D721Med (cell line): ENCODE measurements around the gene YPEL4.
"Not testable (repeated sequence)": the region's sequence is repeated elsewhere in the genome, so short reads cannot be mapped to it uniquely, and the experiment has no call there.

ENCODE experiments used
- DNase-seq: peaks from one replicate; pipeline ENCODE4 v3.0.0; 2011; ENCODE audit warnings: low spot score; ENCODE audit not compliant: insufficient read length
- FAIRE-seq: peaks from 2 replicates; lab custom pipeline; 2011; peaks lifted over from hg19 to GRCh38; lab: Jason Lieb, UNC
- CTCF ChIP-seq: IDR thresholded peaks from 2 replicates; pipeline ENCODE4 v1.5.1; 2012; ENCODE audit warnings: mild to moderate bottlenecking, control low read depth; ENCODE audit not compliant: insufficient read depth; ENCODE audit errors: missing control alignments

The YPEL4 gene, protein sequence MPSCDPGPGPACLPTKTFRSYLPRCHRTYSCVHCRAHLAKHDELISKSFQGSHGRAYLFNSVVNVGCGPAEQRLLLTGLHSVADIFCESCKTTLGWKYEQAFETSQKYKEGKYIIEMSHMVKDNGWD

DNA sequence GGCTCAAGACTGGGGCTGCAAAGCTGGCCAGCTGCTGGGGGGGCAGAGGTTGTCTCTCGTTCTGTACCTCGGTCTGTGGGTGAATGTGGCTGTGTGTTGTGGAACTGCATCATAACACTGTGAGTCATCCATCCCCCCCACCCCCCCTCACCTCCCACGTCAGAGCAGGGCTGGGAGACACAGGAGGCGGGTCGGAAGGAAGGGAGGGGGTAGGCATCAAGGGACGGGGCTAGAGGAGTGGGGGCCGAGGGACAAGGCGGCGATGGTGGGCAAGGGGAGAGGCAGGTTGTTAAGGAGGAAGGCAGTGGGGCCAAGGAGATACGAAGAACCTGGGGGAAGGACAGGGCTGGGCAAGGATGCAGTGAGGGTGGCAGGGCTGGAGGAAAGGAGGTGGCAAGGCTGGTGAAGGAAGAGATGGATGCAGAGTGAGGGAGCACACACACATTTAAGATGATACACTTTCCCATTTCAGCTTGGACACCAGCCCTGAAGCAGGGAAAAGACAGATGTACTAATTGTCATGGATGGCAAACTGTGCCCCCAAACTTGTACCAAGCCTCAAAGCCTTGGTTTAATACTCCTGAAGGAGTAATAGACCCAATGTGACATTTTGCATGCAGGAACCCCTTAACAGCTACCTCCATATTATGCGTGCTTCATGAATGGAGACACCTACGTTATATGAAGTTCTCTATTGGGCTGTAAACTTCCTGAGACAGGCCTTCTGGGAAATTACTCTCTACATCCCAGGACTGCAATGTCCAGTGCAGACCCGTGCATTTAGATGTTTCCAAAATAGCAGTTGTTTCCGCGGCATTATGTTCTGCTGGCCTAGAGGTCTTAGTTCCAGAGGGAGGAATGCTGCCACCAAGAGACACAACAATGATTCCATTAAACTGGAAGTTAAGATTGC is at the start of gene YPEL4:
Gene YPEL4 (minus strand): TSS at position 87 of the 913 bp plus-strand sequence. CDS start 2,805 bp downstream, outside the sequence.
- TF ChIP-seq CTCF, result no peak
- no peak for FAIRE-seq
- DNase-seq, result no peak

DNA sequence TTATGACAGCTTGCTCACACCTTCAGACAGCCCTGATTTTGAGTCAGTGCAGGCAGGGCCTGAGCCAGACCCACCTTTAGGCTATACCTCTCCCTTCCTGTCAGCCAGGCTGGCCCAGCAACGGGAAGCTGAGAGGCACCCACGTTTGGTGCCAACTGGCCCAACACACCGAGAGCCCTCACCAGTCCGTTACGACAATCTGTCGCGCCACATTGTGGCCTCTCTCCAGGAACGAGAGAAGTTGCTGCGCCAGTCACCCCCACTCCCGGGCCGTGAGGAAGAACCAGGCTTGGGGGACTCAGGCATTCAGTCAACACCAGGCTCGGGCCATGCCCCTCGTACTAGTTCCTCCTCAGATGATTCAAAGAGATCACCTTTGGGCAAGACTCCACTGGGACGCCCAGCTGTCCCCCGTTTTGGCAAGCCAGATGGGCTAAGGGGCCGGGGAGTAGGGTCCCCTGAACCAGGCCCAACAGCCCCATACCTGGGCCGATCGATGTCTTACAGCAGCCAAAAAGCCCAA is 49.2 kb upstream of the YPEL4 start:
- DNase-seq, result no peak
- FAIRE-seq, result no peak
- TF ChIP-seq CTCF, result no peak

GRCh38 chr11:57690474-57690873 is 40.8 kb upstream of the YPEL4 start:
- DNase-seq, FAIRE-seq: not testable (repeated sequence)

DNA sequence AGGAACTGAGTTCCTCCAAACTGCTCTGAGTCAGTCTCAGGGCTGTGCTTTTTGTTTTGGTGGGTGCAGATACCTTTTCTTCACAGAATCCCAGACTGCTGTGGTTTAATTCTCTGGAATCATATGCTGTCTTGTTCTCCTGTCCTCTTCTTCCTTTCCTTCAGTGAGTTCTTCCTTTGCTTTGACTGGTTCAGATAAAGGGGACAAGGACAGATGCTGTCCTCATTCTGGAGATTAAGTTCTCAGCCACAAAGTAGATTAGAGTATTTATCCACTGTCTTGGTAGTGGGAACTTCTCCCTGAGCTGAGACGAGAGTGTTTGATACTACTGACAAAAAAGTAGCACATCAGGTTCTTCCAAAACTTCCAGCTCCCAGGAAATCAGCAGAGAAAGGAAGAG is 31.5 kb upstream of the YPEL4 start:
- no peak for TF ChIP-seq CTCF
- FAIRE-seq, result peak; percentile 99
- peak; percentile 55 for DNase-seq

GRCh38 chr11:57680552-57680874 is 30.8 kb upstream of the YPEL4 start:
- FAIRE-seq (no peak), DNase-seq (no peak)
- TF ChIP-seq CTCF, result no peak

DNA sequence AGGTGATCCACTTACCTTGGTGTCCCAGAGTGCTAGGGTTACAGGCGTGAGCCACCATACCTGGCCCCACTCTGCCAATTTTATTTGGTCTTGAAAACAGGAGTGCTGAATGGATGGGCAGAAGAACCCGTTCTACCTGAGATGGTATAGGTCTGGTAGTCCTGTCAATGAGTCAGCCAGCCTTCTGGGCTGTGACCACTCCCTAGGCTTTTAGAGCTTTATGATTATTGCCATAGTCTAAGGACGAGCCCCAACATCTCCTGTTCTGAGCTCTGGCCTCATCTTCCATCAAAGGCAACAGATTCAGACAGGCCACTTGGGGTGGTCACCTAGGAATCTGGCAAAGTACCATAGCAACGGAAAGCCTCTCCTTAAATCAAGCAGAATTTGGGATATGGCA is 29.7 kb upstream of the YPEL4 start:
- DNase-seq (no peak), FAIRE-seq (no peak)
- no peak for TF ChIP-seq CTCF

GRCh38 chr11:57675176-57675941 is 25.6 kb upstream of the YPEL4 start:
- FAIRE-seq (no peak), DNase-seq (no peak)
- peak; percentile 7 for TF ChIP-seq CTCF
